ENCODE results near the gene PHF20.
A peak's percentile ranks its signal among the peaks of the same experiment; 100 is the strongest.
"Not testable (repeated sequence)": the region's sequence is repeated elsewhere in the genome, so short reads cannot be mapped to it uniquely, and the experiment has no call there.

Gene PHF20

GRCh38 chr20:35771689-35772562, at the start of gene PHF20:
TSS of gene PHF20 (plus strand) at chr20:35772015. CDS start at chr20:35801523, 29,508 bp downstream.
- DNase-seq: peak; percentile 100

GRCh38 chr20:35723275-35723639, 48.6 kb upstream of the PHF20 start:
- not testable (repeated sequence) for DNase-seq

GRCh38 chr20:35723652-35724320, 48.0 kb upstream of the PHF20 start:
- not testable (repeated sequence) for DNase-seq

GRCh38 chr20:35724321-35725230, 47.2 kb upstream of the PHF20 start:
- no peak for DNase-seq

GRCh38 chr20:35726842-35727711, 44.7 kb upstream of the PHF20 start:
- DNase-seq: no peak

GRCh38 chr20:35729283-35729807, 42.5 kb upstream of the PHF20 start:
- DNase-seq: no peak

GRCh38 chr20:35729836-35730582, 41.8 kb upstream of the PHF20 start:
- no peak for DNase-seq

GRCh38 chr20:35730583-35731468, 41.0 kb upstream of the PHF20 start:
- DNase-seq: no peak

GRCh38 chr20:35731469-35731788, 40.4 kb upstream of the PHF20 start:
- DNase-seq: no peak

- DNase-seq: no peak
These were observed 39.8 kb upstream of the PHF20 start for GRCh38 chr20:35731862-35732643.

GRCh38 chr20:35732644-35732982, 39.2 kb upstream of the PHF20 start:
- DNase-seq: no peak

GRCh38 chr20:35734374-35734773, 37.4 kb upstream of the PHF20 start:
- no peak for DNase-seq

- no peak for DNase-seq
These were observed 36.8 kb upstream of the PHF20 start for GRCh38 chr20:35734777-35735649.

- DNase-seq: no peak
These were observed 35.9 kb upstream of the PHF20 start for GRCh38 chr20:35735826-35736470.

GRCh38 chr20:35737865-35738333, 33.9 kb upstream of the PHF20 start:
- no peak for DNase-seq

GRCh38 chr20:35738410-35739179, 33.2 kb upstream of the PHF20 start:
- no peak for DNase-seq
